Spleen (tissue), 11 donors: ENCODE measurements around the gene HOXD8. TPM values are rescaled to one million over a fixed set of nuclear protein-coding genes. Genes with fewer than 3 reads are reported as not detected.
A peak's percentile ranks its signal among the peaks of the same experiment; 100 is the strongest.

ENCODE experiments used
- DNase-seq: peaks from one replicate; pipeline ENCODE4 v3.0.0-alpha.2; 2020
- H3K27ac ChIP-seq, 8 donors: fragments of 200-600 bp; sonication (generic) in 7 of 8; 1 replicate in 4 of 8; 2 replicates in 4 of 8; pipeline versions ENCODE4 v1.5.0 to v1.8.0; 2016 to 2021; ENCODE audit warnings: inconsistent platforms in 4 of 8, mild to moderate bottlenecking in 4 of 8, moderate library complexity in 1 of 8
- H3K27me3 ChIP-seq, 7 donors: fragments of 200-600 bp; sonication (generic) in 6 of 7; replicated peaks in 1 of 7; 1 replicate in 4 of 7; 2 replicates in 3 of 7; pipeline versions ENCODE4 v1.5.0 to v1.8.0; 2016 to 2021; ENCODE audit warnings: inconsistent platforms in 3 of 7, mild to moderate bottlenecking in 1 of 7
- H3K36me3 ChIP-seq, 6 donors: fragments of 200-600 bp; sonication (generic) in 5 of 6; 1 replicate in 4 of 6; 2 replicates in 2 of 6; pipeline versions ENCODE4 v1.5.0 to v1.8.0; 2016 to 2021; ENCODE audit warnings: inconsistent platforms in 2 of 6
- H3K4me1 ChIP-seq, 6 donors: fragments of 200-600 bp; sonication (generic) in 5 of 6; 1 replicate in 3 of 6; 2 replicates in 3 of 6; pipeline versions ENCODE4 v1.5.0 to v1.8.0; 2016 to 2021; ENCODE audit warnings: inconsistent platforms in 3 of 6
- H3K4me3 ChIP-seq, 8 donors: fragments of 200-600 bp; sonication (generic) in 7 of 8; 1 replicate in 4 of 8; 2 replicates in 4 of 8; pipeline versions ENCODE4 v1.5.0 to v1.8.0; 2016 to 2021; ENCODE audit warnings: inconsistent platforms in 4 of 8, mild to moderate bottlenecking in 4 of 8, moderate library complexity in 2 of 8
- H3K9me3 ChIP-seq, 8 donors: fragments of 200-600 bp; sonication (generic) in 7 of 8; 1 replicate in 4 of 8; 2 replicates in 4 of 8; pipeline versions ENCODE4 v1.5.0 to v1.8.0; 2016 to 2021; ENCODE audit warnings: inconsistent platforms in 4 of 8
- CTCF ChIP-seq, 11 experiments: fragments of 200-600 bp in 7 of 11; fragments of 450-650 bp in 4 of 11; sonication (generic) in 4 of 11; IDR thresholded peaks in 8 of 11; conservative IDR thresholded peaks in 3 of 11; 1 replicate in 7 of 11; 2 replicates in 4 of 11; pipeline versions ENCODE4 v1.4.0 to v1.8.0; 2016 to 2021; ENCODE audit warnings: antibody characterized with exemption in 11 of 11, inconsistent platforms in 4 of 11, mild to moderate bottlenecking in 1 of 11
- POLR2A ChIP-seq, 3 donors: fragments of 450-650 bp; IDR thresholded peaks; one replicate each; pipeline ENCODE4 v1.5.1; 2017; ENCODE audit warnings: antibody characterized with exemption in 3 of 3, mild to moderate bottlenecking in 1 of 3
- POLR2AphosphoS5 ChIP-seq, 3 donors: sonication (generic); formaldehyde crosslinking; IDR thresholded peaks; one replicate each; pipeline ENCODE4 v1.5.1; 2017; ENCODE audit warnings: antibody characterized with exemption in 3 of 3
- WGBS, 5 donors: extraction: QIAGEN DNeasy Blood & Tissue Kit in 3 of 5; methylation state at CpG; one replicate each; pipeline versions ENCODE4 v1.1.5 to v1.1.7; 2013 to 2018; 5-methylcytosine and 5-hydroxymethylcytosine counted together
- intact Hi-C: fragments of 100-400 bp; cut with DNase I; formaldehyde crosslinking; loops from one replicate; pipeline ENCODE4 v1.15.0; 2023; ENCODE audit warnings: low total_unique reads
- polyA plus RNA-seq, 3 donors: library from polyadenylated mRNA; stranded (reverse); fragments of 200-250 nt; gene quantifications; one replicate each; pipeline ENCODE4 v1.2.1, GENCODE V29; 2013
- total RNA-seq, 7 donors: library from RNA; depleted of rRNA in 3 of 7; stranded (reverse); fragments of >200 nt in 3 of 7; fragmentation: NEBNext Ultra II Directional in 4 of 7; extraction: Animal tissue kit (Norgen Biotek cat#: 25700) in 4 of 7; gene quantifications; one replicate each; pipeline versions ENCODE4 v1.1.0 to v1.2.1, GENCODE V29; 2016 to 2021
- donor health status: healthy with polysubstance abuse.
- donor health status: DM: no; HTN: no; CAD: no; lungs with moderate emphysema.
- donor health status: DM: no; HTN: no; CAD: no.
- donor health status: Bipolar disorder and iron deficiency.
- donor health status: healthy.
- donor health status: DM: no; HTN: no; CAD: no.
- donor health status: DM: yes; HTN: yes; CAD: no.

Gene HOXD8
- total and polyA plus RNA-seq, 10 donors, result 4.7 to 27.0 (median 15.8) TPM

GRCh38 chr2:176166272-176166671 lies 36.8 kb downstream of the HOXD8 start:
- no peak for TF ChIP-seq CTCF (IDR thresholded peaks at IDR 0.05 in 8 of 11, conservative IDR thresholded peaks at IDR 0.05 in 3 of 11)
- no peak for TF ChIP-seq POLR2A (IDR thresholded peaks at IDR 0.05)
- TF ChIP-seq POLR2AphosphoS5 (IDR thresholded peaks at IDR 0.05), result no peak
- Histone ChIP-seq H3K27ac (no peak overlapping the region), H3K9me3 (peaks cover 0 to 4% (median 0%) of the 10 kb centered on the region in 8 donors), H3K4me1 (peaks cover 0 to 5% (median 2%) of the 10 kb centered on the region in 6 donors), H3K27me3 (peaks cover 5 to 100% (median 65%) of the 10 kb centered on the region in 7 donors), H3K4me3 (no peak overlapping the region), H3K36me3 (no peaks in the 10 kb centered on the region)
- DNase-seq, result no peak
- 18 to 32% (median 24%) methylated on average over 2 of the region's 2 CpGs for WGBS, 5 donors
- intact Hi-C loops, result no loop called here

- no peak for DNase-seq
Observed at GRCh38 chr2:176167398-176167797, 37.9 kb downstream of the HOXD8 start.

GRCh38 chr2:176169181-176169580 lies 39.7 kb downstream of the HOXD8 start:
- H3K36me3 ChIP-seq, result peaks cover 0 to 7% (median 0%) of the 10 kb centered on the region in 6 donors
- WGBS, 5 donors, result 60 to 90% (median 73%) methylated on average over 3 to 5 of the region's 5 CpGs
- peaks cover 0 to 15% (median 5%) of the 10 kb centered on the region in 6 donors for H3K4me1 ChIP-seq
- H3K27ac ChIP-seq, result no peak overlapping the region
- DNase-seq, result peak; percentile 61
- peaks cover 0 to 4% (median 0%) of the 10 kb centered on the region in 8 donors for H3K9me3 ChIP-seq
- peaks cover 6 to 100% (median 67%) of the 10 kb centered on the region in 7 donors for H3K27me3 ChIP-seq
- TF ChIP-seq POLR2AphosphoS5 (IDR thresholded peaks at IDR 0.05) (no peak), POLR2A (IDR thresholded peaks at IDR 0.05) (no peak)
- intact Hi-C loops, result no loop called here
- no peak overlapping the region for H3K4me3 ChIP-seq

More at GRCh38 chr2:176167398-176167797, 37.9 kb downstream of the HOXD8 start:
- 41 to 72% (median 54%) methylated on average over 1 of the region's 1 CpG for WGBS, 5 donors
- peaks cover 6 to 100% (median 66%) of the 10 kb centered on the region in 7 donors for H3K27me3 ChIP-seq
- H3K36me3 ChIP-seq, result peaks cover 0 to 7% (median 0%) of the 10 kb centered on the region in 6 donors
- no peak overlapping the region for H3K4me3 ChIP-seq
- H3K27ac ChIP-seq, result no peak overlapping the region
- H3K4me1 ChIP-seq, result peaks cover 0 to 15% (median 5%) of the 10 kb centered on the region in 6 donors
- intact Hi-C loops, result no loop called here
- peaks cover 0 to 4% (median 0%) of the 10 kb centered on the region in 8 donors for H3K9me3 ChIP-seq
- no peak for TF ChIP-seq POLR2A (IDR thresholded peaks at IDR 0.05)
- no peak for TF ChIP-seq POLR2AphosphoS5 (IDR thresholded peaks at IDR 0.05)
- TF ChIP-seq CTCF (IDR thresholded peaks at IDR 0.05 in 8 of 11, conservative IDR thresholded peaks at IDR 0.05 in 3 of 11), result no peak

- TF ChIP-seq POLR2AphosphoS5 (IDR thresholded peaks at IDR 0.05), result no peak
- no peak for TF ChIP-seq POLR2A (IDR thresholded peaks at IDR 0.05)
- TF ChIP-seq CTCF (IDR thresholded peaks at IDR 0.05 in 8 of 11, conservative IDR thresholded peaks at IDR 0.05 in 3 of 11), result no peak
- Histone ChIP-seq H3K27ac (no peak overlapping the region), H3K4me1 (peaks cover 0 to 18% (median 6%) of the 10 kb centered on the region in 6 donors), H3K36me3 (peaks cover 0 to 7% (median 0%) of the 10 kb centered on the region in 6 donors), H3K4me3 (no peak overlapping the region), H3K27me3 (peaks cover 6 to 100% (median 67%) of the 10 kb centered on the region in 7 donors), H3K9me3 (no peaks in the 10 kb centered on the region)
- no peak for DNase-seq
- WGBS, 5 donors, result 50 to 59% (median 57%) methylated on average over 2 of the region's 2 CpGs
- intact Hi-C loops, result no loop called here
Observed at GRCh38 chr2:176169711-176170110, 40.2 kb downstream of the HOXD8 start.
